CD8-positive, alpha-beta memory T cell (primary cell): ENCODE results near the gene SMIM30. TPM values are rescaled to one million over a fixed set of nuclear protein-coding genes. Genes with fewer than 3 reads are reported as not detected.
A peak's percentile ranks its signal among the peaks of the same experiment; 100 is the strongest.

Source experiments
- CTCF ChIA-PET: fragments of 350-600 bp; sonication (Branson Sonifier 250); formaldehyde crosslinking; loops from one replicate; lab custom pipeline; 2021; ENCODE audit warnings: antibody characterized with exemption; lab: Charles Lee
- POLR2A ChIA-PET: fragments of 350-600 bp; sonication (Branson Sonifier 250); formaldehyde crosslinking; loops from one replicate; lab custom pipeline; 2021; ENCODE audit warnings: antibody characterized with exemption; lab: Charles Lee
- DNase-seq, 5 donors: peaks; one replicate each; pipeline versions ENCODE4 v3.0.0 to v3.0.0-alpha.2; 2020 to 2022; ENCODE audit warnings: mixed read lengths in 1 of 5
- H3K27ac ChIP-seq: one replicate; pipeline ENCODE4 v1.7.0; 2013; ENCODE audit warnings: low read depth, mild to moderate bottlenecking, low read length, moderate library complexity
- H3K27me3 ChIP-seq: 2 replicates; pipeline ENCODE4 v1.7.0; 2013; ENCODE audit warnings: low read length, mild to moderate bottlenecking; ENCODE audit not compliant: insufficient read depth, poor library complexity, severe bottlenecking
- H3K36me3 ChIP-seq: 2 replicates; pipeline ENCODE4 v1.7.0; 2013; ENCODE audit warnings: mild to moderate bottlenecking, low read length, moderate library complexity; ENCODE audit not compliant: insufficient read depth
- H3K4me1 ChIP-seq: 2 replicates; pipeline ENCODE4 v1.7.0; 2013; ENCODE audit warnings: mild to moderate bottlenecking, low read length, moderate library complexity; ENCODE audit not compliant: insufficient read depth
- H3K4me3 ChIP-seq: 2 replicates; pipeline ENCODE4 v1.7.0; 2013; ENCODE audit warnings: mild to moderate bottlenecking, low read length
- H3K9me3 ChIP-seq: 2 replicates; pipeline ENCODE4 v1.7.0; 2013; ENCODE audit warnings: mild to moderate bottlenecking, low read length
- H3K27ac Mint-ChIP-seq, 8 donors: one replicate each; pipeline ENCODE4 v1.8.0; 2020 to 2021; ENCODE audit warnings: mixed read lengths in 8 of 8, mild to moderate bottlenecking in 6 of 8, inconsistent platforms in 3 of 8, moderate library complexity in 3 of 8
- H3K27me3 Mint-ChIP-seq, 2 donors: one replicate each; pipeline ENCODE4 v1.8.0; 2020 to 2021; ENCODE audit warnings: mixed read lengths in 2 of 2, mild to moderate bottlenecking in 1 of 2, moderate library complexity in 1 of 2
- H3K36me3 Mint-ChIP-seq, 3 donors: one replicate each; pipeline ENCODE4 v1.8.0; 2020 to 2021; ENCODE audit warnings: mixed read lengths in 3 of 3, inconsistent platforms in 1 of 3, mild to moderate bottlenecking in 1 of 3
- H3K4me1 Mint-ChIP-seq, 3 donors: one replicate each; pipeline ENCODE4 v1.8.0; 2020 to 2021; ENCODE audit warnings: mixed read lengths in 3 of 3, inconsistent platforms in 1 of 3, mild to moderate bottlenecking in 1 of 3
- H3K4me3 Mint-ChIP-seq, 7 donors: one replicate each; pipeline ENCODE4 v1.8.0; 2020 to 2021; ENCODE audit warnings: mixed read lengths in 7 of 7, mild to moderate bottlenecking in 6 of 7, moderate library complexity in 4 of 7, inconsistent platforms in 2 of 7
- H3K9me3 Mint-ChIP-seq, 5 donors: one replicate each; pipeline ENCODE4 v1.8.0; 2020 to 2022; ENCODE audit warnings: mixed read lengths in 5 of 5, mild to moderate bottlenecking in 3 of 5, moderate library complexity in 2 of 5, inconsistent platforms in 1 of 5
- polyA plus RNA-seq: library from polyadenylated mRNA; unstranded; fragments of 300-500 nt; fragmentation: Illumina TruSeq; gene quantifications from one replicate; pipeline ENCODE4 v1.2.3, GENCODE V29; 2021
- total RNA-seq, 2 experiments: library from RNA; stranded (reverse); gene quantifications; one replicate each; pipeline ENCODE4 v1.2.3, GENCODE V29; 2021

Gene SMIM30
- total and polyA plus RNA-seq, 3 experiments from 2014 or later = 47.9 to 53.3 (median 52.4) TPM

- peak overlapping the region in 1 of 8 donors; percentile 36 for H3K27ac Mint-ChIP-seq
- Histone ChIP-seq H3K4me3 (no peak overlapping the region), H3K4me1 (peaks cover 4% of the 10 kb centered on the region), H3K27ac (no peak overlapping the region), H3K36me3 (no peaks in the 10 kb centered on the region), H3K27me3 (peaks cover 12% of the 10 kb centered on the region), H3K9me3 (no peaks in the 10 kb centered on the region)
- H3K27me3 Mint-ChIP-seq = peaks cover 36 to 79% of the 10 kb centered on the region in 2 donors
- H3K4me1 Mint-ChIP-seq = peaks cover 4 to 21% (median 16%) of the 10 kb centered on the region in 3 donors
- CTCF ChIA-PET = no interaction called here
- DNase-seq = no peak
- no peak overlapping the region for H3K4me3 Mint-ChIP-seq
- POLR2A ChIA-PET = no interaction called here
- H3K9me3 Mint-ChIP-seq = peaks cover 0 to under 1% (median 0%) of the 10 kb centered on the region in 5 donors
- H3K36me3 Mint-ChIP-seq = no peaks in the 10 kb centered on the region
Measured at GRCh38 chr7:113084496-113085172, 33.7 kb downstream of the SMIM30 start.

GRCh38 chr7:113083816-113084495 is 34.4 kb downstream of the SMIM30 start:
- H3K27ac Mint-ChIP-seq = peak overlapping the region in 1 of 8 donors; percentile 36
- Histone ChIP-seq H3K36me3 (no peaks in the 10 kb centered on the region), H3K27me3 (peaks cover 12% of the 10 kb centered on the region), H3K4me1 (peaks cover 4% of the 10 kb centered on the region), H3K4me3 (no peak overlapping the region), H3K27ac (no peak overlapping the region), H3K9me3 (no peaks in the 10 kb centered on the region)
- no peaks in the 10 kb centered on the region for H3K9me3 Mint-ChIP-seq
- no peak overlapping the region for H3K4me3 Mint-ChIP-seq
- DNase-seq = no peak
- no peaks in the 10 kb centered on the region for H3K36me3 Mint-ChIP-seq
- peaks cover 4 to 21% (median 16%) of the 10 kb centered on the region in 3 donors for H3K4me1 Mint-ChIP-seq
- CTCF ChIA-PET = no interaction called here
- POLR2A ChIA-PET = no interaction called here
- H3K27me3 Mint-ChIP-seq = peaks cover 38 to 83% of the 10 kb centered on the region in 2 donors

GRCh38 chr7:113083132-113083815 is 35.1 kb downstream of the SMIM30 start:
- CTCF ChIA-PET = no interaction called here
- Mint-ChIP-seq H3K36me3 (no peaks in the 10 kb centered on the region), H3K27me3 (peaks cover 35 to 78% of the 10 kb centered on the region in 2 donors), H3K4me3 (no peak overlapping the region), H3K9me3 (no peaks in the 10 kb centered on the region), H3K27ac (no peak overlapping the region), H3K4me1 (peaks cover 4 to 21% (median 16%) of the 10 kb centered on the region in 3 donors)
- Histone ChIP-seq H3K36me3 (no peaks in the 10 kb centered on the region), H3K4me1 (peaks cover 4% of the 10 kb centered on the region), H3K9me3 (no peaks in the 10 kb centered on the region), H3K27ac (no peak overlapping the region), H3K27me3 (peaks cover 12% of the 10 kb centered on the region), H3K4me3 (no peak overlapping the region)
- no peak for DNase-seq
- POLR2A ChIA-PET = no interaction called here

GRCh38 chr7:113078331-113078730 is 40.0 kb downstream of the SMIM30 start:
- Histone ChIP-seq H3K36me3 (no peaks in the 10 kb centered on the region), H3K9me3 (no peaks in the 10 kb centered on the region), H3K4me1 (no peaks in the 10 kb centered on the region), H3K27ac (no peak overlapping the region), H3K4me3 (no peak overlapping the region), H3K27me3 (no peaks in the 10 kb centered on the region)
- Mint-ChIP-seq H3K4me1 (no peaks in the 10 kb centered on the region), H3K9me3 (no peaks in the 10 kb centered on the region), H3K27me3 (peaks cover 11 to 41% of the 10 kb centered on the region in 2 donors), H3K27ac (no peak overlapping the region), H3K4me3 (no peak overlapping the region), H3K36me3 (no peaks in the 10 kb centered on the region)
- CTCF ChIA-PET = no interaction called here
- POLR2A ChIA-PET = no interaction called here
- no peak for DNase-seq

- Mint-ChIP-seq H3K27ac (no peak overlapping the region), H3K27me3 (peaks cover 7 to 27% of the 10 kb centered on the region in 2 donors), H3K4me1 (no peaks in the 10 kb centered on the region), H3K4me3 (no peak overlapping the region), H3K36me3 (no peaks in the 10 kb centered on the region), H3K9me3 (no peaks in the 10 kb centered on the region)
- H3K27me3 ChIP-seq = no peaks in the 10 kb centered on the region
- no peak for DNase-seq
- H3K36me3 ChIP-seq = no peaks in the 10 kb centered on the region
- H3K4me1 ChIP-seq = no peaks in the 10 kb centered on the region
- no peak overlapping the region for H3K4me3 ChIP-seq
- POLR2A ChIA-PET = no interaction called here
- no peaks in the 10 kb centered on the region for H3K9me3 ChIP-seq
- CTCF ChIA-PET = no interaction called here
- H3K27ac ChIP-seq = no peak overlapping the region
Measured at GRCh38 chr7:113076703-113077102, 41.7 kb downstream of the SMIM30 start.

GRCh38 chr7:113071465-113071864 is 46.9 kb downstream of the SMIM30 start:
- Mint-ChIP-seq H3K27ac (no peak overlapping the region), H3K27me3 (peaks cover 4 to 13% of the 10 kb centered on the region in 2 donors), H3K4me3 (no peak overlapping the region), H3K36me3 (no peaks in the 10 kb centered on the region), H3K4me1 (no peaks in the 10 kb centered on the region), H3K9me3 (no peaks in the 10 kb centered on the region)
- ChIA-PET CTCF (no interaction called here), POLR2A (no interaction called here)
- Histone ChIP-seq H3K4me3 (no peak overlapping the region), H3K9me3 (no peaks in the 10 kb centered on the region), H3K27ac (no peak overlapping the region), H3K4me1 (no peaks in the 10 kb centered on the region), H3K27me3 (no peaks in the 10 kb centered on the region), H3K36me3 (no peaks in the 10 kb centered on the region)
- no peak for DNase-seq

Other genes starting within 250 kb of the SMIM30 start
- not detected for gene GPR85, start 31.7 kb downstream of the SMIM30 start, total RNA-seq
- not detected for gene GPR85, start 31.7 kb downstream of the SMIM30 start, polyA plus RNA-seq